B cell (primary cell): ENCODE data around the gene CENPX. TPM values are rescaled to one million over a fixed set of nuclear protein-coding genes. Genes with fewer than 3 reads are reported as not detected.
A peak's percentile ranks its signal among the peaks of the same experiment; 100 is the strongest.

ENCODE experiments used
- ATAC-seq: fragments of 200-7000 bp; cut with Tn5 transposase; one replicate; pipeline ENCODE4 v1.10.0; 2021; ENCODE audit warnings: low read depth, mild to moderate bottlenecking, moderate number of reproducible peaks, moderate library complexity
- CTCF ChIA-PET: fragments of 350-600 bp; sonication (Branson Sonifier 250); formaldehyde crosslinking; loops from one replicate; lab custom pipeline; 2021; ENCODE audit warnings: antibody characterized with exemption, inconsistent platforms; lab: Charles Lee
- POLR2A ChIA-PET: fragments of 350-600 bp; sonication (Branson Sonifier 250); formaldehyde crosslinking; loops from one replicate; lab custom pipeline; 2021; ENCODE audit warnings: antibody characterized with exemption; lab: Charles Lee
- DNase-seq: peaks from one replicate; pipeline ENCODE4 v3.0.0; 2013
- H2AFZ ChIP-seq: 2 replicates; pipeline ENCODE4 v1.6.1; 2012; ENCODE audit warnings: mild to moderate bottlenecking, low read depth, low read length; ENCODE audit not compliant: insufficient read depth, poor library complexity, severe bottlenecking
- H3K27ac ChIP-seq, 2 donors: 1 replicate in 1 of 2; 2 replicates in 1 of 2; pipeline ENCODE4 v1.5.1; 2012 to 2013; ENCODE audit warnings: low read length in 2 of 2, mild to moderate bottlenecking in 2 of 2, moderate library complexity in 1 of 2
- H3K27me3 ChIP-seq, 4 experiments: fragments of 200-600 bp in 1 of 4; sonication (generic) in 1 of 4; replicated peaks in 1 of 4; 1 replicate in 2 of 4; 2 replicates in 2 of 4; pipeline versions ENCODE4 v1.6.1 to v1.7.0; 2013 to 2016; ENCODE audit warnings: low read length in 3 of 4, mild to moderate bottlenecking in 2 of 4, mixed read lengths in 1 of 4, moderate library complexity in 1 of 4; ENCODE audit not compliant: insufficient read depth in 4 of 4, control insufficient read depth in 3 of 4; ENCODE audit errors: control extremely low read depth in 1 of 4
- H3K36me3 ChIP-seq, 2 experiments: replicated peaks in 1 of 2; 1 replicate in 1 of 2; 2 replicates in 1 of 2; pipeline versions ENCODE4 v1.6.1 to v1.7.1; 2013; ENCODE audit warnings: low read length in 1 of 2; ENCODE audit not compliant: insufficient read depth in 2 of 2, control insufficient read depth in 1 of 2; ENCODE audit errors: control extremely low read depth in 1 of 2, extremely low read depth in 1 of 2
- H3K4me1 ChIP-seq, 2 donors: fragments of 200-600 bp in 1 of 2; sonication (generic) in 1 of 2; 1 replicate in 1 of 2; 2 replicates in 1 of 2; pipeline versions ENCODE4 v1.5.1 to v1.6.1; 2013 to 2017; ENCODE audit warnings: low read length in 2 of 2; ENCODE audit not compliant: control insufficient read depth in 2 of 2, insufficient read depth in 2 of 2
- H3K4me2 ChIP-seq: replicated peaks from 2 replicates; pipeline ENCODE3; 2012; ENCODE audit warnings: mild to moderate bottlenecking, low read depth, low read length; ENCODE audit not compliant: poor library complexity, severe bottlenecking
- H3K4me3 ChIP-seq, 5 experiments: fragments of 200-600 bp in 1 of 5; sonication (generic) in 1 of 5; 1 replicate in 3 of 5; 2 replicates in 2 of 5; pipeline versions ENCODE4 v1.5.1 to v1.7.0; 2011 to 2016; ENCODE audit warnings: low read length in 4 of 5, mild to moderate bottlenecking in 4 of 5, low read depth in 2 of 5, control low read depth in 1 of 5, moderate library complexity in 1 of 5; ENCODE audit not compliant: insufficient read depth in 1 of 5; ENCODE audit errors: control extremely low read depth in 1 of 5, extremely low read depth in 1 of 5
- H3K79me2 ChIP-seq: fragments of 200-600 bp; sonication (generic); one replicate; pipeline ENCODE4 v1.6.0; 2016; ENCODE audit warnings: low read length; ENCODE audit not compliant: control insufficient read depth, insufficient read depth
- H3K9ac ChIP-seq: fragments of 200-600 bp; sonication (generic); 2 replicates; pipeline ENCODE4 v1.6.1; 2017; ENCODE audit warnings: mild to moderate bottlenecking, low read length, moderate library complexity
- H3K9me3 ChIP-seq, 3 donors: one replicate each; pipeline versions ENCODE4 v1.6.1 to v1.7.1; 2013; ENCODE audit warnings: low read length in 2 of 3; ENCODE audit not compliant: control insufficient read depth in 2 of 3, insufficient read depth in 1 of 3; ENCODE audit errors: control extremely low read depth in 1 of 3
- H4K20me1 ChIP-seq: 2 replicates; pipeline ENCODE4 v1.6.0; 2012; ENCODE audit warnings: mild to moderate bottlenecking, low read length; ENCODE audit not compliant: insufficient read depth, control insufficient read depth, poor library complexity, severe bottlenecking
- H3K27ac Mint-ChIP-seq: one replicate; pipeline ENCODE4 v1.8.0; 2021; ENCODE audit warnings: mixed read lengths
- H3K27me3 Mint-ChIP-seq: one replicate; pipeline ENCODE4 v1.8.0; 2021; ENCODE audit warnings: mixed read lengths
- H3K4me1 Mint-ChIP-seq: one replicate; pipeline ENCODE4 v1.8.0; 2021; ENCODE audit warnings: mixed read lengths
- H3K4me3 Mint-ChIP-seq: one replicate; pipeline ENCODE4 v1.8.0; 2021; ENCODE audit warnings: mixed read lengths
- H3K9me3 Mint-ChIP-seq: one replicate; pipeline ENCODE4 v1.8.0; 2022; ENCODE audit warnings: mixed read lengths; ENCODE audit not compliant: insufficient read depth
- CTCF ChIP-seq: fragments of 200-600 bp; IDR thresholded peaks from one replicate; pipeline ENCODE4 v1.8.0; 2022; ENCODE audit warnings: antibody characterized with exemption, mild to moderate bottlenecking
- EZH2 ChIP-seq: IDR thresholded peaks from 2 replicates; pipeline ENCODE4 v1.6.1; 2012; ENCODE audit warnings: borderline replicate concordance, low read depth, mild to moderate bottlenecking, moderate library complexity, low read length; ENCODE audit not compliant: insufficient read depth, poor library complexity, severe bottlenecking
- WGBS: methylation state at CpG from one replicate; pipeline ENCODE4 v1.1.5; 2013; ENCODE audit warnings: missing lambda C conversion rate; ENCODE audit not compliant: insufficient coverage; 5-methylcytosine and 5-hydroxymethylcytosine counted together
- intact Hi-C: fragments of 100-400 bp; cut with micrococcal nuclease; formaldehyde crosslinking; loops from one replicate; pipeline ENCODE4 v1.10.0; 2022
- polyA plus RNA-seq: library from polyadenylated mRNA; depleted of rRNA; stranded (reverse); fragments of >200 nt; gene quantifications from 2 replicates; pipeline ENCODE4 v1.2.3, GENCODE V29; 2012
- total RNA-seq, 2 donors: library from RNA; stranded (reverse); fragments of 120-200 nt in 1 of 2; gene quantifications; 1 replicate in 1 of 2; 2 replicates in 1 of 2; pipeline versions ENCODE4 v1.2.3 to v1.2.4, GENCODE V29; 2013 to 2022

The CENPX gene
- total and polyA plus RNA-seq, 2 donors (not counting 1 experiment from before 2014, with no cell fraction given), result 37.0 to 40.1 TPM

- H3K27me3 Mint-ChIP-seq, result no peaks in the 10 kb centered on the region
- peaks cover 11% of the 10 kb centered on the region for H3K4me1 Mint-ChIP-seq
- no peak overlapping the region for H3K27ac Mint-ChIP-seq
Measured at GRCh38 chr17:82029990-82030469, 7.4 kb upstream of the CENPX start.

More at GRCh38 chr17:82029990-82030469, 7.4 kb upstream of the CENPX start:
- peaks cover 16 to 21% of the 10 kb centered on the region in 2 donors for H3K4me1 ChIP-seq
- intact Hi-C loops, result loop anchor here (1.0 to 10.0 kb wide), 2 partner anchors 77 to 525 kb away; no protein-coding TSS in a partner anchor
- H2AFZ ChIP-seq, result peak overlapping the region; percentile 72
- Mint-ChIP-seq H3K4me3 (peak overlapping the region; percentile 89), H3K9me3 (no peaks in the 10 kb centered on the region)
- ATAC-seq (no peak), DNase-seq (no peak)
- H3K9ac ChIP-seq, result peak overlapping the region; percentile 59
- peaks cover 38% of the 10 kb centered on the region for H4K20me1 ChIP-seq
- H3K27ac ChIP-seq, result no peak overlapping the region
- TF ChIP-seq EZH2, result no peak
- no peak for TF ChIP-seq CTCF
- H3K36me3 ChIP-seq, result no peaks in the 10 kb centered on the region
- POLR2A ChIA-PET, result no interaction called here
- WGBS, result 76% methylated on average over 31 of the region's 31 CpGs
- peak overlapping the region; percentile 97 for H3K4me2 ChIP-seq
- CTCF ChIA-PET, result interaction anchor here (0.6 to 3.0 kb wide), 13 partner anchors 9 to 206 kb away, joined by 3 to 41 read pairs (median 3); no protein-coding TSS in a partner anchor
- H3K79me2 ChIP-seq, result peaks cover under 1% of the 10 kb centered on the region
- H3K4me3 ChIP-seq, result peak overlapping the region in 3 of 5 experiments; percentile 45 to 59 (median 54)
- peaks cover 0 to 10% (median 0%) of the 10 kb centered on the region in 3 donors for H3K9me3 ChIP-seq
- peaks cover 0 to 39% (median 3%) of the 10 kb centered on the region in 4 experiments for H3K27me3 ChIP-seq
